ENCODE data around the gene SRP54. TPM values are rescaled to one million over a fixed set of nuclear protein-coding genes. Genes with fewer than 3 reads are reported as not detected.

Gene SRP54
- total and polyA plus RNA-seq, 8 donors: 20.9 to 42.2 (median 33.9) TPM

DNA sequence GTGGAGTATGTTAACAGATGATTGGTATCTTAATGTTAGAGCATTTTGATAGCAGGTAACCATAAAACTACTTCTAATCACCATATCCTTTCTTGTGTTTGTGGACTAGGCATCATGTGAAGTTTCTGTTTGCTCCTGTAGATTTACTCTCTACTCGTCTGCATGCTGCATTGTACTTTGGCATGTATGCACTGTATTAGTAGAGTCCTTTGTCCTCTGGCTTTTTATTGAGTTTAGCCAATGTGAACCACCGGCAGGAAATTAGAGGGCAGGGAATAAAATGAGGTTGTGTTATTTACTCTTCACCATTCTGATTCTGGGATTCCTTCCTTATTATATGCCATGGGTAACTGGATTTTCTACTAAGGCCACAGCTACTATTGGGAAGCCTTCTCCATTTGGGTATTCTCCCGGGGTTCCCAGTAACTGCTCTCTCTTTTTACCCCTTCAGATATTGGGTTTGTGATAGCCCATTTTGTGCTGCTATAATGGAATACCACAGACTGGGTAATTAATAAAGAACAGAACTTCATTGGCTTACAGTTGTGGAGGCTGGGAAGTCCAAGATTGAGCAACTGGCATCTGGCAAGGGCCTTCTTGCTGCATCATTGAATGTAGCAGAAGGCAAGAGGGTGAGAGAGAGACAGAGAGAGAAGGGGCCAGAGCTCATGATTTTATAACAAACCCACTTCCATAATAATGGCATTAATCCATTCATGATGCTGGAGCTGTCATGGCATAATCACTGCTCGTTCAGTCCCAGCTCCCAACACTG lies 85.6 kb downstream of the SRP54 start:
- intact Hi-C loops (cut with DNase I): no loop called here
- Histone ChIP-seq H3K4me1 (no peaks in the 10 kb centered on the region), H3K27ac (no peak overlapping the region), H3K4me3 (no peak overlapping the region), H3K27me3 (no peaks in the 10 kb centered on the region), H3K36me3 (no peaks in the 10 kb centered on the region), H3K9me3 (no peaks in the 10 kb centered on the region)
- DNase-seq (no peak), FAIRE-seq (peak; percentile 57), ATAC-seq (no peak)
- TF ChIP-seq CTCF (IDR thresholded peaks at IDR 0.05): no peak
- 93 to 97% methylated on average over 4 of the region's 4 CpGs for WGBS, 2 donors

- no peaks in the 10 kb centered on the region for H3K36me3 ChIP-seq
- H3K27ac ChIP-seq: no peak overlapping the region
- WGBS, 2 donors: 96 to 99% methylated on average over 3 of the region's 3 CpGs
- no peaks in the 10 kb centered on the region for H3K9me3 ChIP-seq
- ATAC-seq (no peak), FAIRE-seq (no peak), DNase-seq (no peak)
- no peak for TF ChIP-seq CTCF (IDR thresholded peaks at IDR 0.05)
- no peak overlapping the region for H3K4me3 ChIP-seq
- no peaks in the 10 kb centered on the region for H3K4me1 ChIP-seq
- intact Hi-C loops (cut with DNase I): no loop called here
- no peaks in the 10 kb centered on the region for H3K27me3 ChIP-seq
Observed at GRCh38 chr14:35072226-35072625, 89.4 kb downstream of the SRP54 start.

DNA sequence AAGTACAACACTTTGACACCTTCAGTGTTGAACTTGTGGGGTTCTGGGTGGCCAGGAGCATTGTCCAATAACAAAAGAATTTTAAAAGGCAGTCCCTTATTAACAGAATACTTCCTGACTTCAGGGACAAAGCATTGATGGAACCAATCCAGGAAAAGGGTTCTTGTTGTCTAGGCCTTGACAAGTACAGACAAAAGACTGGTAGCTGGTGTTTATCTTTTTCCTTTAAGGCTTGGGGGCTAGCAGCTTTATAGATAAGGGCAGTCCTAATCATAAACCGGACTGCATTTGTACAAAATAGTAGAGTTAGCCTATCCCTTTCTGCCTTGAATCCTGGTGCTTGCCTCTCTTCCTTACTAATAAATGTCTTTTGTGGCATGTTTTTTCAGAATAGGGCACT lies 90.7 kb downstream of the SRP54 start:
- H3K27ac ChIP-seq: no peak overlapping the region
- no peaks in the 10 kb centered on the region for H3K4me1 ChIP-seq
- no peak for FAIRE-seq
- no peaks in the 10 kb centered on the region for H3K9me3 ChIP-seq
- peaks cover 0 to 4% (median 0%) of the 10 kb centered on the region in 3 donors for H3K36me3 ChIP-seq
- H3K4me3 ChIP-seq: no peak overlapping the region
- no peaks in the 10 kb centered on the region for H3K27me3 ChIP-seq
- 70 to 78% methylated on average over 1 of the region's 1 CpG for WGBS, 2 donors
- intact Hi-C loops (cut with DNase I): no loop called here
- no peak for DNase-seq
- TF ChIP-seq CTCF (IDR thresholded peaks at IDR 0.05): no peak
- no peak for ATAC-seq

GRCh38 chr14:35078082-35078481 lies 95.3 kb downstream of the SRP54 start:
- Histone ChIP-seq H3K27me3 (no peaks in the 10 kb centered on the region), H3K36me3 (peaks cover 0 to 17% (median 12%) of the 10 kb centered on the region in 3 donors), H3K4me3 (no peak overlapping the region), H3K4me1 (no peaks in the 10 kb centered on the region), H3K27ac (no peak overlapping the region), H3K9me3 (no peaks in the 10 kb centered on the region)
- intact Hi-C loops (cut with DNase I): no loop called here
- peak in 2 of 4 donors; percentile 16 to 52 for ATAC-seq
- no peak for DNase-seq
- no peak for TF ChIP-seq CTCF (IDR thresholded peaks at IDR 0.05)
- no peak for FAIRE-seq
- WGBS, 2 donors: 73 to 76% methylated on average over 2 of the region's 2 CpGs

Other genes with a start within 250 kb of the SRP54 start
- gene BAZ1A, start 107.6 kb upstream of the SRP54 start, total RNA-seq: 10 to 100 TPM in 1 of 6 donors, 1 to 10 TPM in 5; 5.6 to 12.1 (median 7.2) TPM
- 1 to 10 TPM; 5.9 to 9.9 TPM for gene BAZ1A, start 107.6 kb upstream of the SRP54 start, polyA plus RNA-seq
- 10 to 100 TPM; 21.3 to 32.9 (median 31.9) TPM for gene FAM177A1, start 63.3 kb downstream of the SRP54 start, total RNA-seq
- gene FAM177A1, start 63.3 kb downstream of the SRP54 start, polyA plus RNA-seq: 10 to 100 TPM; 31.7 to 32.3 TPM
- 10 to 100 TPM in 2 of 6 donors, 1 to 10 TPM in 4; 6.0 to 11.0 (median 7.5) TPM for gene PPP2R3C, start 139.0 kb downstream of the SRP54 start, total RNA-seq
- 10 to 100 TPM in 1 of 2 donors, 1 to 10 TPM in 1; 9.0 to 18.0 TPM for gene PPP2R3C, start 139.0 kb downstream of the SRP54 start, polyA plus RNA-seq
- gene PRORP, start 139.6 kb downstream of the SRP54 start, total RNA-seq: 10 to 100 TPM in 2 of 6 donors, 1 to 10 TPM in 4; 5.7 to 14.2 (median 8.3) TPM
- gene PRORP, start 139.6 kb downstream of the SRP54 start, polyA plus RNA-seq: 1 to 10 TPM; 3.5 to 6.1 TPM

All from pancreas (tissue), 10 donors.